Activated gamma-delta T cell treated with Interleukin-2 at 50 U/mL for 16 hours (primary cell): ENCODE data around the gene MRTFB.

Source experiments
- DNase-seq: peaks from one replicate; pipeline ENCODE4 v3.0.0-alpha.2; 2020

Gene MRTFB

DNA sequence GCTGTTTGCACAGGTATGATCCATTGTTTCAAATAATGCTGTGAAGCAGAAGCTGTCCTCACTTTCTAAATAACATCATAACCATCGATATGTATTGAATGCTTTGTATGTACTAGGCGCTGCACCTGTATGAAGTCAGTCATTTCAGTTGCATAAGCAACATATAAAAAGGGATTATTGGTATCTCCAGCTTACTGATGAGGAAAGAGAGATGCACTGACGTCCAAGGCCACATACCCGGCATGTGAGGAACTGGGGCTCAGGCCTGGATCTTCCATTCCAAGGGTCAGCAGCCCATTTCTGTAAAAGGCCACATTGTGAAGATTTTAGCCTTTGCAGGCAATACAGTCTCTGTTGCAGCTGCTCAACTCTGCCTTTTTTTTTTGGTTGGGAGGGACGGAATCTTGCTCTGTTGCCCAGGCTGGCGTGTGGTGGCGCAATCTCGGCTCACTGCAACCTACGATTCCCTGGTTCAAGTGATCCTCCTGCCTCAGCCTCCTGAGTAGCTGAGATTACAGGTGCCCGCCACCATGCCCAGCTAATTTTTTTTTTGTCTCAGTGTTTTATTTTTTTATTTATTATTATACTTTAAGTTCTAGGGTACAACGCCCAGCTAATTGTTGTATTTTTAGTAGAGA, 244.7 kb downstream of the MRTFB start:
- no peak for DNase-seq
